Vagina (tissue), 2 donors: ENCODE results near the gene SPEF1. TPM values are rescaled to one million over a fixed set of nuclear protein-coding genes. Genes with fewer than 3 reads are reported as not detected.

Source experiments
- DNase-seq, 2 donors: peaks; one replicate each; pipeline ENCODE4 v3.0.0-alpha.2; 2017; ENCODE audit errors: extremely low spot score in 2 of 2
- H3K27ac ChIP-seq: fragments of 200-600 bp; sonication (generic); one replicate; pipeline ENCODE4 v1.5.1; 2019
- H3K27me3 ChIP-seq: fragments of 200-600 bp; sonication (generic); one replicate; pipeline ENCODE4 v1.5.1; 2019
- H3K36me3 ChIP-seq, 2 donors: fragments of 200-600 bp; sonication (generic); one replicate each; pipeline ENCODE4 v1.5.1; 2017 to 2019
- H3K4me1 ChIP-seq: fragments of 200-600 bp; sonication (generic); one replicate; pipeline ENCODE4 v1.5.1; 2019
- H3K4me3 ChIP-seq, 2 donors: fragments of 200-600 bp; sonication (generic); 1 replicate in 1 of 2; 2 replicates in 1 of 2; pipeline ENCODE4 v1.5.1; 2016 to 2019
- H3K9me3 ChIP-seq: fragments of 200-600 bp; sonication (generic); one replicate; pipeline ENCODE4 v1.5.1; 2019
- CTCF ChIP-seq, 3 experiments: fragments of 450-650 bp in 2 of 3; fragments of 200-600 bp in 1 of 3; sonication (generic) in 1 of 3; IDR thresholded peaks; one replicate each; pipeline ENCODE4 v1.5.1; 2017 to 2019; ENCODE audit warnings: antibody characterized with exemption in 3 of 3, mild to moderate bottlenecking in 2 of 3, moderate library complexity in 2 of 3
- POLR2A ChIP-seq, 2 donors: fragments of 450-650 bp; IDR thresholded peaks; one replicate each; pipeline ENCODE4 v1.6.1; 2017; ENCODE audit warnings: antibody characterized with exemption in 2 of 2, mild to moderate bottlenecking in 2 of 2, moderate library complexity in 2 of 2
- POLR2AphosphoS5 ChIP-seq, 2 donors: sonication (generic); formaldehyde crosslinking; IDR thresholded peaks; one replicate each; pipeline ENCODE4 v1.9.0; 2017; ENCODE audit warnings: antibody characterized with exemption in 2 of 2, mild to moderate bottlenecking in 2 of 2, low read depth in 1 of 2; ENCODE audit not compliant: insufficient read depth in 1 of 2
- intact Hi-C: fragments of 100-400 bp; cut with DNase I; formaldehyde crosslinking; loops from one replicate; pipeline ENCODE4 v1.15.1; 2023
- total RNA-seq: library from RNA; depleted of rRNA; stranded (reverse); fragments of >200 nt; gene quantifications from one replicate; pipeline ENCODE4 v1.2.3, GENCODE V29; 2016

The SPEF1 gene
- total RNA-seq, 1 donor from 2014 or later: not detected

DNA sequence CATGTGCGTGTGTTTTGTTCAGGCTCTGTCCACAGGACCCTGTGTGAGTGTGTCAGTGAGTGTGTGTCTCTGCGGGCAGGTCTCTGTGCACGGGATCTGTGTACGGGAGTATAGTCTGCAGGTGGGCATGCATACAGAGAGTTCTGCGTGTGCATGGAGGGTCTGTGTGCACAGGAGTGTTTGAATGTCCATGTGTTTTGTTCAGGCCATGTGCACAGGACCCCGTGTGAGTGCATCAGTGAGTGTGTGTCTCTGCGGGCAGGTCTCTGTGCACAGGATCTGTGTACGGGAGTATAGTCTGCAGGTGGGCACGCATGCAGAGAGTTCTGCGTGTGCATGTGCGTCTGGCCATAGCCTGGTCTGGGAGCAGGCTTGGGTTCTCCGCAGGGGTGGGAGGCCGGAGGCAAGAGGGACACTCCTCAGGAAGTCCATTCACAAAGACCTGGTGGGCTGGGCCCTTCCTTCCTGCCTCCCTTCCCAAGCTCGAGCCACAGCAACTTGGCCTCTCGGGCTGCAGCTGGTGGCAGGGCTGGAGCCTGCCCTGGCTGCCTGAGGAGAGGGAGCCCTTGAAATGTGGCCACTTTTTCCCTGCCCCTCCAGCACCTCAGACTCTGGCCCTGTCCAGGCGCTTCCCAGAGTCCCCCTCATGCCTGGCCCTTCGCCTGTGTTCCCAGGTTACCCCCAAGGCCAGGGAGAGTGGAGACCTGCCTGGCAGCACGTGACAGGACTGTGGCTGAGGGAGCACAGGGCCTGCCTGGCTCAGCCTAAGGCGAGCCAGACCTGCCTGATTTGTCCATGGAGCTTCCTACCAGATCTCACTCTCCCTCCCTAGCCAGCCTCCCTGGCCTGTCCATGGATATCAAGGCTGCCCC lies 42.0 kb downstream of the SPEF1 start:
- H3K4me3 ChIP-seq: no peak overlapping the region
- no peak for DNase-seq
- TF ChIP-seq POLR2A (IDR thresholded peaks at IDR 0.05) (no peak), POLR2AphosphoS5 (IDR thresholded peaks at IDR 0.05; ENCODE audit: insufficient read depth in 1 of 2, low read depth in 1 of 2) (peak in 1 of 2 donors; percentile 44), CTCF (IDR thresholded peaks at IDR 0.05) (no peak)
- intact Hi-C loops: no loop called here
- H3K9me3 ChIP-seq: no peaks in the 10 kb centered on the region
- no peaks in the 10 kb centered on the region for H3K36me3 ChIP-seq
- H3K27ac ChIP-seq: peak overlapping the region; percentile 36
- no peaks in the 10 kb centered on the region for H3K27me3 ChIP-seq
- peaks cover 23% of the 10 kb centered on the region for H3K4me1 ChIP-seq

- Histone ChIP-seq H3K27me3 (no peaks in the 10 kb centered on the region), H3K4me1 (peaks cover 32% of the 10 kb centered on the region), H3K9me3 (no peaks in the 10 kb centered on the region), H3K27ac (no peak overlapping the region), H3K36me3 (no peaks in the 10 kb centered on the region), H3K4me3 (no peak overlapping the region)
- DNase-seq: no peak
- no peak for TF ChIP-seq POLR2A (IDR thresholded peaks at IDR 0.05)
- no peak for TF ChIP-seq POLR2AphosphoS5 (IDR thresholded peaks at IDR 0.05; ENCODE audit: insufficient read depth in 1 of 2, low read depth in 1 of 2)
- TF ChIP-seq CTCF (IDR thresholded peaks at IDR 0.05): no peak
- intact Hi-C loops: no loop called here
Measured at GRCh38 chr20:3738111-3739053, 42.9 kb downstream of the SPEF1 start.

GRCh38 chr20:3735768-3736167 lies 45.5 kb downstream of the SPEF1 start:
- TF ChIP-seq POLR2A (IDR thresholded peaks at IDR 0.05): no peak
- TF ChIP-seq CTCF (IDR thresholded peaks at IDR 0.05): no peak
- no peak for TF ChIP-seq POLR2AphosphoS5 (IDR thresholded peaks at IDR 0.05; ENCODE audit: insufficient read depth in 1 of 2, low read depth in 1 of 2)

GRCh38 chr20:3734111-3734843 lies 47.0 kb downstream of the SPEF1 start:
- Histone ChIP-seq H3K27me3 (no peaks in the 10 kb centered on the region), H3K4me1 (peaks cover 32% of the 10 kb centered on the region), H3K36me3 (no peaks in the 10 kb centered on the region), H3K4me3 (peak overlapping the region; percentile 42 to 53), H3K27ac (peak overlapping the region; percentile 72), H3K9me3 (no peaks in the 10 kb centered on the region)
- no peak for DNase-seq
- TF ChIP-seq CTCF (IDR thresholded peaks at IDR 0.05) (no peak), POLR2AphosphoS5 (IDR thresholded peaks at IDR 0.05; ENCODE audit: insufficient read depth in 1 of 2, low read depth in 1 of 2) (no peak), POLR2A (IDR thresholded peaks at IDR 0.05) (no peak)
- intact Hi-C loops: no loop called here

More at GRCh38 chr20:3735768-3736167, 45.5 kb downstream of the SPEF1 start:
- intact Hi-C loops: no loop called here
- no peaks in the 10 kb centered on the region for H3K27me3 ChIP-seq
- H3K9me3 ChIP-seq: no peaks in the 10 kb centered on the region
- no peak for DNase-seq
- H3K27ac ChIP-seq: no peak overlapping the region
- H3K36me3 ChIP-seq: no peaks in the 10 kb centered on the region
- peaks cover 40% of the 10 kb centered on the region for H3K4me1 ChIP-seq
- no peak overlapping the region for H3K4me3 ChIP-seq
